ENCODE data around the gene MELK. TPM values are rescaled to one million over a fixed set of nuclear protein-coding genes. Genes with fewer than 3 reads are reported as not detected.
"Not testable (repeated sequence)": the region's sequence is repeated elsewhere in the genome, so short reads cannot be mapped to it uniquely, and the experiment has no call there.

The MELK gene
- polyA plus RNA-seq, 3 donors, result 0.08 TPM; not detected in 2

GRCh38 chr9:36571333-36571732 is 1.4 kb upstream of the MELK start:
- H3K27me3 Mint-ChIP-seq (ENCODE audit: low read depth in 3 of 3), result peaks cover 1 to 4% (median 4%) of the 10 kb centered on the region in 3 donors
- H3K27ac Mint-ChIP-seq, result peak overlapping the region in 1 of 7 donors; percentile 30
- no peak overlapping the region for H3K4me3 ChIP-seq (replicated peaks in 1 of 3; ENCODE audit: low read depth in 2 of 3, low read length in 3 of 3)
- no peaks in the 10 kb centered on the region for H3K9me3 ChIP-seq (replicated peaks in 1 of 2; ENCODE audit: control insufficient read depth in 1 of 2, insufficient read depth in 1 of 2, low read length in 2 of 2)
- H2AFZ ChIP-seq (ENCODE audit: insufficient read depth, low read depth, low read length, poor library complexity, severe bottlenecking), result peak overlapping the region; percentile 54
- no peak for TF ChIP-seq CTCF (IDR thresholded peaks at IDR 0.05)
- no peaks in the 10 kb centered on the region for H3K9me3 Mint-ChIP-seq
- H3K4me1 ChIP-seq (ENCODE audit: control insufficient read depth in 1 of 2, insufficient read depth in 2 of 2, low read length in 2 of 2), result peaks cover 14 to 23% of the 10 kb centered on the region in 2 donors
- no CpG with 5 or more reads among the region's 2 CpGs for WGBS (ENCODE audit: insufficient coverage)
- no peak overlapping the region for H3K9ac ChIP-seq (ENCODE audit: insufficient read depth, low read length, poor library complexity, severe bottlenecking)
- H3K36me3 ChIP-seq (replicated peaks in 1 of 2; ENCODE audit: control insufficient read depth in 1 of 2, insufficient read depth in 2 of 2, low read length in 2 of 2), result no peaks in the 10 kb centered on the region
- peaks cover 0 to 3% of the 10 kb centered on the region in 2 donors for H3K36me3 Mint-ChIP-seq
- H3K27me3 ChIP-seq (ENCODE audit: control insufficient read depth in 2 of 2, insufficient read depth in 2 of 2, low read length in 2 of 2), result no peaks in the 10 kb centered on the region
- H3K27ac ChIP-seq (ENCODE audit: low read depth in 1 of 2, low read length in 2 of 2), result no peak overlapping the region
- H3K4me1 Mint-ChIP-seq, result peaks cover 34% of the 10 kb centered on the region
- intact Hi-C loops (cut with micrococcal nuclease), result loop anchor here (5.0 kb wide), 3 partner anchors 84 to 169 kb away; partner anchors contain the start of gene RNF38 (in 1 of the 2)
- H3K4me3 Mint-ChIP-seq, result no peak overlapping the region
- H3K79me2 ChIP-seq (ENCODE audit: insufficient read depth, low read length), result peaks cover 38% of the 10 kb centered on the region
- H4K20me1 ChIP-seq (ENCODE audit: insufficient read depth, low read length), result no peaks in the 10 kb centered on the region
- H3K4me2 ChIP-seq (replicated peaks; ENCODE audit: extremely low read depth, low read length, poor library complexity, severe bottlenecking), result no peak overlapping the region
- no peak for DNase-seq

- H3K27me3 ChIP-seq (ENCODE audit: control insufficient read depth in 2 of 2, insufficient read depth in 2 of 2, low read length in 2 of 2); H3K36me3 ChIP-seq (replicated peaks in 1 of 2; ENCODE audit: control insufficient read depth in 1 of 2, insufficient read depth in 2 of 2, low read length in 2 of 2); H3K9me3 ChIP-seq (replicated peaks in 1 of 2; ENCODE audit: control insufficient read depth in 1 of 2, insufficient read depth in 1 of 2, low read length in 2 of 2); H4K20me1 ChIP-seq (ENCODE audit: insufficient read depth, low read length); H3K27me3 Mint-ChIP-seq (ENCODE audit: low read depth in 3 of 3); H3K9me3 Mint-ChIP-seq; H3K36me3 Mint-ChIP-seq; DNase-seq: not testable (repeated sequence)
- Histone ChIP-seq H2AFZ (ENCODE audit: insufficient read depth, low read depth, low read length, poor library complexity, severe bottlenecking) (peak overlapping the region; percentile 98), H3K27ac (ENCODE audit: low read depth in 1 of 2, low read length in 2 of 2) (peak overlapping the region in 1 of 2 donors; percentile 27), H3K4me2 (replicated peaks; ENCODE audit: extremely low read depth, low read length, poor library complexity, severe bottlenecking) (peak overlapping the region; percentile 91), H3K9ac (ENCODE audit: insufficient read depth, low read length, poor library complexity, severe bottlenecking) (peak overlapping the region; percentile 65), H3K79me2 (ENCODE audit: insufficient read depth, low read length) (peaks cover 62% of the 10 kb centered on the region), H3K4me3 (replicated peaks in 1 of 3; ENCODE audit: low read depth in 2 of 3, low read length in 3 of 3) (peak overlapping the region in 2 of 3 experiments; percentile 98 to 100), H3K4me1 (ENCODE audit: control insufficient read depth in 1 of 2, insufficient read depth in 2 of 2, low read length in 2 of 2) (peaks cover 14 to 23% of the 10 kb centered on the region in 2 donors)
- Mint-ChIP-seq H3K4me3 (peak overlapping the region; percentile 92 to 94), H3K27ac (peak overlapping the region in 1 of 7 donors; percentile 30), H3K4me1 (peaks cover 34% of the 10 kb centered on the region)
- intact Hi-C loops (cut with micrococcal nuclease), result loop anchor here (5.0 kb wide), 3 partner anchors 87 to 172 kb away; partner anchors contain the start of gene RNF38 (in 1 of the 2)
- WGBS (ENCODE audit: insufficient coverage), result 100% methylated on average over 1 of the region's 8 CpGs
These were observed 1.4 kb downstream of the MELK start for GRCh38 chr9:36574045-36574444.
